Measurements from ENCODE around the gene ACSM2B.

ACSM2B gene

DNA sequence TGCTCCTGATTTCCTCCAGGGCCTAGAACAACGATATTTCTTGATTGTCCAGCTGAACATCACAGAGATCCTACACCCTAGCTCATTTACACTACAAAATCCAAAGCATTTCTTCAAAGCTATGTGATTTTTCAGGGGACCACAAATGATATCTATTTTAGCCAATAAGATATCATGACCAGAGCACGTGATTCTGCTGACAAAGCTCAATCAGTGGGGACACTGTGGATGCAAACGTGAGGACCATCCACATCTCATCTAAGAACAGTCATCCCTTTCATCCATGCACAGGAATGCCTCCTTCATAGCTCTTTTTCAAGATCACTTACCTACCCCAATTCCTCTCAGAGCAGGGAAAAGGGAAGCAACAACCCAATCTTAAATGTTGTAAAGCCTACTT is 56.9 kb downstream of the ACSM2B start:
- Histone ChIP-seq H3K9ac (ENCODE audit: low read depth, low read length, poor library complexity, severe bottlenecking) (no peak overlapping the region), H3K4me1 (ENCODE audit: insufficient read depth, low read length, poor library complexity, severe bottlenecking) (no peaks in the 10 kb centered on the region), H3K36me3 (ENCODE audit: insufficient read depth, low read length) (no peaks in the 10 kb centered on the region), H3K4me2 (ENCODE audit: low read depth, low read length, poor library complexity, severe bottlenecking) (no peak overlapping the region), H3K27me3 (ENCODE audit: insufficient read depth, low read length, poor library complexity, severe bottlenecking) (no peaks in the 10 kb centered on the region), H3F3A (ENCODE audit: low read depth) (no peaks in the 10 kb centered on the region), H4K20me1 (ENCODE audit: insufficient read depth, low read length, poor library complexity, severe bottlenecking) (no peaks in the 10 kb centered on the region), H3K79me2 (ENCODE audit: insufficient read depth, low read length) (no peaks in the 10 kb centered on the region), H3K9me3 (ENCODE audit: insufficient read depth, low read depth, low read length) (no peaks in the 10 kb centered on the region), H3K4me3 (ENCODE audit: low read length, poor library complexity, severe bottlenecking) (no peak overlapping the region), H3K9me2 (replicated peaks; ENCODE audit: low read depth, low read length) (no peaks in the 10 kb centered on the region), H2AFZ (ENCODE audit: low read length) (no peak overlapping the region)
- no peak for TF ChIP-seq CTCF (conservative IDR thresholded peaks at IDR 0.05; ENCODE audit: low read length)
- TF ChIP-seq EZH2phosphoT487 (IDR thresholded peaks at IDR 0.05; ENCODE audit: borderline replicate concordance): no peak

DNA sequence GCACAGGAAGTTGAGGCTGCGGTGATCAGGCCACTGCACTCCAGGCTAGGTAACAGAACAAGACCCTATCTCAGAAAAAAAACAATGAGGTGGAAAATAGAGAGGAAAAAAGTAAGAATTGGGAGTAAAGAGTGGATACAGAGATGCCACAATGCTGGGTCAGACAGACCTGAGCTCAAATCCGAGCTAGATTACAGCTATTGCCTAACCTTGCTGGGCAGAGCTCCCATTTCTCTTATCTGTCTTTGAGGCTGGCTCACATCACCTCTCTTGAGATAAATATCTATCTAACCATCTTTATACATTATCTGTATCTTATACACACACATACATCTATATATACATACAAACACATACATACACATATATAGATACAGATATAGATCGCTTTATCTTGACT is 59.0 kb downstream of the ACSM2B start:
- Histone ChIP-seq H3K4me1 (ENCODE audit: insufficient read depth, low read length, poor library complexity, severe bottlenecking) (no peaks in the 10 kb centered on the region), H3K36me3 (ENCODE audit: insufficient read depth, low read length) (no peaks in the 10 kb centered on the region), H3K27me3 (ENCODE audit: insufficient read depth, low read length, poor library complexity, severe bottlenecking) (no peaks in the 10 kb centered on the region), H3K9me3 (ENCODE audit: insufficient read depth, low read depth, low read length) (no peaks in the 10 kb centered on the region), H3F3A (ENCODE audit: low read depth) (no peaks in the 10 kb centered on the region), H3K9ac (ENCODE audit: low read depth, low read length, poor library complexity, severe bottlenecking) (no peak overlapping the region), H4K20me1 (ENCODE audit: insufficient read depth, low read length, poor library complexity, severe bottlenecking) (no peaks in the 10 kb centered on the region), H3K9me2 (replicated peaks; ENCODE audit: low read depth, low read length) (no peaks in the 10 kb centered on the region), H2AFZ (ENCODE audit: low read length) (no peak overlapping the region), H3K4me2 (ENCODE audit: low read depth, low read length, poor library complexity, severe bottlenecking) (no peak overlapping the region), H3K4me3 (ENCODE audit: low read length, poor library complexity, severe bottlenecking) (no peak overlapping the region), H3K79me2 (ENCODE audit: insufficient read depth, low read length) (no peaks in the 10 kb centered on the region)
- TF ChIP-seq EZH2phosphoT487 (IDR thresholded peaks at IDR 0.05; ENCODE audit: borderline replicate concordance) (no peak), CTCF (conservative IDR thresholded peaks at IDR 0.05; ENCODE audit: low read length) (no peak)

DNA sequence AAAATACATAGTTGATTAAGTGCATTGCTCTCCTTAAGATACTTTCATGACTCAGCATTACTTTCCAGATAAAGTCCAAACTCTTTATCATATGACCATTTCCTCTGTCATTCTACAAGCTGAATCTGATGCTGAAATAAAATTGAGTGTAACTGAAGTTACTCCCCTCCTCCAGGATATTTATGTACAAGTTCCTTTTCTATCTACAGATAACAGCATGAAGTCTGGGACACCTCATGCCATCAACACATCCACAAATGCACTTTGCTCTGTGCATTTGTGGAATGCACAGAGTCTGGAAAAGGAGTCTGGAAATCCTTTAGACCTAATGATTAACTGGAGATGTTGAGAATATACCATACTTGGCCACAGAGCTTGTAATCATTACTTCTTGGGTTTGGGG is 60.5 kb downstream of the ACSM2B start:
- Histone ChIP-seq H3K4me2 (ENCODE audit: low read depth, low read length, poor library complexity, severe bottlenecking) (no peak overlapping the region), H3K79me2 (ENCODE audit: insufficient read depth, low read length) (no peaks in the 10 kb centered on the region), H3K27me3 (ENCODE audit: insufficient read depth, low read length, poor library complexity, severe bottlenecking) (no peaks in the 10 kb centered on the region)

More for the DNA sequence above, 60.5 kb downstream of the ACSM2B start:
- Histone ChIP-seq H3K9me2 (replicated peaks; ENCODE audit: low read depth, low read length) (no peaks in the 10 kb centered on the region), H3K36me3 (ENCODE audit: insufficient read depth, low read length) (no peaks in the 10 kb centered on the region), H4K20me1 (ENCODE audit: insufficient read depth, low read length, poor library complexity, severe bottlenecking) (no peaks in the 10 kb centered on the region), H3K9ac (ENCODE audit: low read depth, low read length, poor library complexity, severe bottlenecking) (no peak overlapping the region), H2AFZ (ENCODE audit: low read length) (no peak overlapping the region), H3K4me3 (ENCODE audit: low read length, poor library complexity, severe bottlenecking) (no peak overlapping the region), H3K4me1 (ENCODE audit: insufficient read depth, low read length, poor library complexity, severe bottlenecking) (no peaks in the 10 kb centered on the region), H3K9me3 (ENCODE audit: insufficient read depth, low read depth, low read length) (no peaks in the 10 kb centered on the region), H3F3A (ENCODE audit: low read depth) (no peaks in the 10 kb centered on the region)
- TF ChIP-seq EZH2phosphoT487 (IDR thresholded peaks at IDR 0.05; ENCODE audit: borderline replicate concordance) (no peak), CTCF (conservative IDR thresholded peaks at IDR 0.05; ENCODE audit: low read length) (no peak)
